H9 (cell line): Measurements from ENCODE around the gene OBP2B. TPM values are rescaled to one million over a fixed set of nuclear protein-coding genes. Genes with fewer than 3 reads are reported as not detected.

Source experiments
- DNase-seq: peaks from one replicate; pipeline ENCODE4 v3.0.0-alpha.2; 2017
- H2AFZ ChIP-seq: one replicate; pipeline ENCODE4 v1.6.1; 2013; ENCODE audit warnings: mild to moderate bottlenecking, low read length, control low read depth, moderate library complexity
- H2AK5ac ChIP-seq: 2 replicates; pipeline ENCODE4 v1.6.1; 2013; ENCODE audit warnings: low read length, control low read depth, mixed read lengths; ENCODE audit not compliant: insufficient read length
- H2BK120ac ChIP-seq: one replicate; pipeline ENCODE4 v1.6.1; 2013; ENCODE audit warnings: low read depth, mild to moderate bottlenecking, low read length, control low read depth, inconsistent platforms; ENCODE audit not compliant: poor library complexity, severe bottlenecking
- H2BK12ac ChIP-seq: 2 replicates; pipeline ENCODE4 v1.6.1; 2013; ENCODE audit warnings: low read length, control low read depth, mixed read lengths, low read depth; ENCODE audit not compliant: insufficient read length
- H2BK15ac ChIP-seq: 2 replicates; pipeline ENCODE4 v1.6.1; 2013; ENCODE audit warnings: low read depth, low read length, control low read depth
- H2BK20ac ChIP-seq: one replicate; pipeline ENCODE4 v1.6.1; 2013; ENCODE audit warnings: low read depth, mild to moderate bottlenecking, low read length, control low read depth, inconsistent platforms; ENCODE audit not compliant: poor library complexity, severe bottlenecking
- H2BK5ac ChIP-seq: 2 replicates; pipeline ENCODE4 v1.6.1; 2013; ENCODE audit warnings: low read length, control low read depth, mixed read lengths; ENCODE audit not compliant: insufficient read length
- H3K14ac ChIP-seq: 2 replicates; pipeline ENCODE4 v1.6.1; 2013; ENCODE audit warnings: low read length, control low read depth; ENCODE audit not compliant: insufficient read depth
- H3K18ac ChIP-seq: 2 replicates; pipeline ENCODE4 v1.6.1; 2013; ENCODE audit warnings: low read depth, mild to moderate bottlenecking, mixed read lengths, low read length, control low read depth; ENCODE audit not compliant: insufficient read length
- H3K23ac ChIP-seq: 2 replicates; pipeline ENCODE4 v1.6.1; 2013; ENCODE audit warnings: low read length, control low read depth, mixed read lengths, low read depth; ENCODE audit not compliant: insufficient read length
- H3K23me2 ChIP-seq: 2 replicates; pipeline ENCODE4 v1.6.1; 2013; ENCODE audit warnings: low read depth, mild to moderate bottlenecking, mixed read lengths, low read length, control low read depth; ENCODE audit not compliant: insufficient read length, poor library complexity, severe bottlenecking
- H3K27ac ChIP-seq: 2 replicates; pipeline ENCODE4 v1.5.1; 2013; ENCODE audit warnings: low read length, control low read depth, mixed read lengths, low read depth; ENCODE audit not compliant: insufficient read length
- H3K27me3 ChIP-seq: 2 replicates; pipeline ENCODE4 v1.6.1; 2013; ENCODE audit warnings: low read length, control low read depth, inconsistent platforms; ENCODE audit not compliant: insufficient read depth
- H3K4ac ChIP-seq: 2 replicates; pipeline ENCODE4 v1.6.1; 2013; ENCODE audit warnings: low read depth, mild to moderate bottlenecking, control low read depth, inconsistent platforms, low read length, moderate library complexity
- H3K4me1 ChIP-seq: 2 replicates; pipeline ENCODE4 v1.6.1; 2013; ENCODE audit warnings: low read length, control low read depth, inconsistent platforms; ENCODE audit not compliant: insufficient read depth
- H3K4me2 ChIP-seq: 2 replicates; pipeline ENCODE4 v1.6.1; 2013; ENCODE audit warnings: low read length, control low read depth, mixed read lengths; ENCODE audit not compliant: insufficient read length, insufficient read depth
- H3K56ac ChIP-seq: 2 replicates; pipeline ENCODE4 v1.6.1; 2013; ENCODE audit warnings: low read depth, mild to moderate bottlenecking, mixed read lengths, low read length, control low read depth; ENCODE audit not compliant: insufficient read length
- H3K79me1 ChIP-seq: 2 replicates; pipeline ENCODE4 v1.6.1; 2013; ENCODE audit warnings: low read depth, mild to moderate bottlenecking, moderate library complexity, low read length, control low read depth, inconsistent platforms; ENCODE audit not compliant: insufficient read depth, poor library complexity, severe bottlenecking
- H3K79me2 ChIP-seq: 2 replicates; pipeline ENCODE4 v1.6.1; 2013; ENCODE audit warnings: low read length, control low read depth, inconsistent platforms; ENCODE audit not compliant: insufficient read depth
- H3K9ac ChIP-seq: 2 replicates; pipeline ENCODE4 v1.6.1; 2013; ENCODE audit warnings: low read length, control low read depth, mixed read lengths; ENCODE audit not compliant: insufficient read length; ENCODE audit errors: extremely low read depth
- H3K9me3 ChIP-seq: one replicate; pipeline ENCODE4 v1.6.1; 2013; ENCODE audit warnings: low read depth, low read length, inconsistent platforms; ENCODE audit not compliant: control insufficient read depth
- H3T11ph ChIP-seq: one replicate; pipeline ENCODE4 v1.6.1; 2013; ENCODE audit warnings: mild to moderate bottlenecking, low read length, control low read depth, inconsistent platforms
- H4K20me1 ChIP-seq: one replicate; pipeline ENCODE4 v1.6.1; 2013; ENCODE audit not compliant: control insufficient read depth, insufficient read length, insufficient read depth
- H4K5ac ChIP-seq: 2 replicates; pipeline ENCODE4 v1.6.1; 2013; ENCODE audit warnings: low read depth, mild to moderate bottlenecking, mixed read lengths, low read length, control low read depth; ENCODE audit not compliant: insufficient read length
- H4K8ac ChIP-seq: replicated peaks from 2 replicates; pipeline ENCODE4 v1.6.1; 2013; ENCODE audit warnings: low read length, control low read depth, mixed read lengths, low read depth; ENCODE audit not compliant: insufficient read length
- H4K91ac ChIP-seq: 2 replicates; pipeline ENCODE4 v1.6.1; 2013; ENCODE audit warnings: low read depth, mild to moderate bottlenecking, moderate library complexity, mixed read lengths, low read length, control low read depth; ENCODE audit not compliant: insufficient read length
- H3K27ac Mint-ChIP-seq, 3 experiments: 2 replicates in 2 of 3; 3 replicates in 1 of 3; pipeline ENCODE4 v1.8.0; 2020 to 2021; ENCODE audit warnings: mixed read lengths in 3 of 3, mild to moderate bottlenecking in 1 of 3, moderate library complexity in 1 of 3
- H3K27me3 Mint-ChIP-seq: 2 replicates; pipeline ENCODE4 v1.8.0; 2021; ENCODE audit warnings: low read depth, mild to moderate bottlenecking, moderate library complexity, mixed read lengths
- H3K36me3 Mint-ChIP-seq, 3 experiments: 2 replicates in 2 of 3; 3 replicates in 1 of 3; pipeline ENCODE4 v1.8.0; 2020 to 2021; ENCODE audit warnings: low read depth in 3 of 3, mixed read lengths in 3 of 3; ENCODE audit not compliant: insufficient read depth in 1 of 3
- H3K4me1 Mint-ChIP-seq, 2 experiments: 2 replicates each; pipeline ENCODE4 v1.8.0; 2020; ENCODE audit warnings: mixed read lengths in 2 of 2
- H3K4me3 Mint-ChIP-seq, 2 experiments: 2 replicates in 1 of 2; 3 replicates in 1 of 2; pipeline ENCODE4 v1.8.0; 2020 to 2021; ENCODE audit warnings: mild to moderate bottlenecking in 2 of 2, mixed read lengths in 2 of 2, moderate library complexity in 1 of 2
- H3K9me3 Mint-ChIP-seq, 2 experiments: 2 replicates in 1 of 2; 3 replicates in 1 of 2; pipeline ENCODE4 v1.8.0; 2020; ENCODE audit warnings: mild to moderate bottlenecking in 2 of 2, mixed read lengths in 2 of 2, moderate library complexity in 1 of 2
- CTCF ChIP-seq: fragments of 200-600 bp; sonication (generic); conservative IDR thresholded peaks from 3 replicates; pipeline ENCODE4 v1.8.0; 2021; ENCODE audit warnings: antibody characterized with exemption, mild to moderate bottlenecking
- WGBS: extraction: QIAGEN DNeasy Blood & Tissue Kit; methylation state at CpG from one replicate; pipeline ENCODE4 v1.1.7; 2013; ENCODE audit warnings: missing lambda C conversion rate, low lambda C conversion rate, mixed read lengths; ENCODE audit not compliant: insufficient read length; ENCODE audit errors: extremely low coverage; 5-methylcytosine and 5-hydroxymethylcytosine counted together
- total RNA-seq: library from RNA; stranded (reverse); gene quantifications from 2 replicates; pipeline ENCODE4 v1.2.1, GENCODE V29; 2021

OBP2B gene
- total RNA-seq, 1 experiment from 2014 or later = not detected

- Histone ChIP-seq H4K91ac (no peak overlapping the region), H3K4me2 (no peak overlapping the region), H2AFZ (no peak overlapping the region), H2BK20ac (no peak overlapping the region), H3K79me1 (no peaks in the 10 kb centered on the region), H2BK120ac (no peak overlapping the region), H3K23me2 (peaks cover 4% of the 10 kb centered on the region), H3K23ac (no peak overlapping the region), H3K9ac (no peak overlapping the region), H3K4ac (no peak overlapping the region), H3K27me3 (no peaks in the 10 kb centered on the region; the same call in 1 of the 2 replicates), H4K8ac (no peak overlapping the region), H3K9me3 (no peaks in the 10 kb centered on the region), H2AK5ac (no peak overlapping the region), H3K56ac (no peak overlapping the region), H2BK15ac (no peak overlapping the region), H2BK5ac (no peak overlapping the region), H4K5ac (no peak overlapping the region), H4K20me1 (no peaks in the 10 kb centered on the region), H3K18ac (no peak overlapping the region), H3K4me1 (no peaks in the 10 kb centered on the region), H3T11ph (no peak overlapping the region), H3K79me2 (no peaks in the 10 kb centered on the region), H2BK12ac (no peak overlapping the region), H3K27ac (no peak overlapping the region), H3K14ac (no peak overlapping the region)
- no peak for TF ChIP-seq CTCF
- Mint-ChIP-seq H3K27ac (no peak overlapping the region), H3K36me3 (no peaks in the 10 kb centered on the region), H3K4me3 (no peak overlapping the region), H3K27me3 (peaks cover 34% of the 10 kb centered on the region), H3K9me3 (no peaks in the 10 kb centered on the region), H3K4me1 (peaks cover 9 to 14% of the 10 kb centered on the region in 2 experiments)
- no CpG with 5 or more reads among the region's 3 CpGs for WGBS
- no peak for DNase-seq
Observed at GRCh38 chr9:133167096-133167730, 41.8 kb downstream of the OBP2B start.
